Pancreas (tissue), 10 donors: ENCODE measurements around the gene R3HDM1. TPM values are rescaled to one million over a fixed set of nuclear protein-coding genes. Genes with fewer than 3 reads are reported as not detected.

Source experiments
- ATAC-seq, 4 donors: fragments of 200-7000 bp; cut with Tn5 transposase; one replicate each; pipeline versions ENCODE4 v1.8.0 to v1.9.1; 2020; ENCODE audit warnings: mild to moderate bottlenecking in 4 of 4, moderate library complexity in 4 of 4
- DNase-seq, 6 donors: peaks; one replicate each; pipeline ENCODE4 v3.0.0-alpha.2; 2020
- FAIRE-seq: peaks from 2 replicates; lab custom pipeline; 2012; peaks lifted over from hg19 to GRCh38; lab: Jason Lieb, UNC
- H3K27ac ChIP-seq, 4 donors: fragments of 200-600 bp; sonication (generic); 1 replicate in 3 of 4; 2 replicates in 1 of 4; pipeline versions ENCODE4 v1.5.0 to v1.8.0; 2020
- H3K27me3 ChIP-seq, 4 donors: fragments of 200-600 bp; one replicate each; pipeline ENCODE4 v1.8.0; 2021
- H3K36me3 ChIP-seq, 3 donors: fragments of 200-600 bp; sonication (generic) in 1 of 3; one replicate each; pipeline versions ENCODE4 v1.5.0 to v1.8.0; 2020 to 2021
- H3K4me1 ChIP-seq, 3 donors: fragments of 200-600 bp; one replicate each; pipeline ENCODE4 v1.8.0; 2021
- H3K4me3 ChIP-seq, 4 donors: fragments of 200-600 bp; sonication (generic) in 2 of 4; one replicate each; pipeline versions ENCODE4 v1.5.0 to v1.8.0; 2020 to 2021
- H3K9me3 ChIP-seq, 4 donors: fragments of 200-600 bp; one replicate each; pipeline ENCODE4 v1.8.0; 2021
- WGBS, 2 donors: extraction: QIAGEN DNeasy Blood & Tissue Kit; methylation state at CpG; one replicate each; pipeline ENCODE4 v1.1.7; 2013; 5-methylcytosine and 5-hydroxymethylcytosine counted together
- intact Hi-C, 3 donors: fragments of 100-400 bp; cut with DNase I; formaldehyde crosslinking; loops; one replicate each; pipeline versions ENCODE4 v1.11.1 to v1.14.2; 2022
- polyA plus RNA-seq, 2 donors: library from polyadenylated mRNA; stranded (reverse); fragments of 200-250 nt; gene quantifications; one replicate each; pipeline ENCODE4 v1.2.3, GENCODE V29; 2013
- total RNA-seq, 6 donors: library from RNA; stranded (reverse); fragmentation: NEBNext Ultra II Directional in 4 of 6; extraction: Animal tissue kit (Norgen Biotek cat#: 25700) in 4 of 6; gene quantifications; one replicate each; pipeline versions ENCODE4 v1.2.1 to v1.2.4, GENCODE V29; 2021 to 2023
- TF ChIP-seq, protein P1 (sequence below), 4 donors: fragments of 200-600 bp; sonication (generic) in 3 of 4; IDR thresholded peaks; one replicate each; pipeline versions ENCODE4 v1.5.0 to v1.8.0; 2021; ENCODE audit warnings: antibody characterized with exemption in 4 of 4
- donor health status: healthy with polysubstance abuse.
- donor health status: DM: no; HTN: no; CAD: no; lungs with moderate emphysema.
- donor health status: DM: no; HTN: no; CAD: no.
- donor health status: control.
- donor health status: control.
- donor health status: Bipolar disorder and iron deficiency.
- donor health status: DM: yes; HTN: yes; CAD: no.
- donor health status: DM: no; HTN: no; CAD: no.
- donor health status: DM: no; HTN: no; CAD: no.
- donor health status: DM: yes; HTN: yes; CAD: no.

R3HDM1 gene
- total and polyA plus RNA-seq, 8 donors, result 6.8 to 16.0 (median 10.9) TPM

- FAIRE-seq (no peak), ATAC-seq (no peak), DNase-seq (no peak)
- no peaks in the 10 kb centered on the region for H3K27me3 ChIP-seq
- H3K4me3 ChIP-seq, result no peak overlapping the region
- no peak overlapping the region for H3K27ac ChIP-seq
- 95 to 99% methylated on average over 3 of the region's 3 CpGs for WGBS, 2 donors
- H3K9me3 ChIP-seq, result no peaks in the 10 kb centered on the region
- intact Hi-C loops, result no loop called here
- H3K36me3 ChIP-seq, result no peaks in the 10 kb centered on the region
- TF ChIP-seq, protein P1, sequence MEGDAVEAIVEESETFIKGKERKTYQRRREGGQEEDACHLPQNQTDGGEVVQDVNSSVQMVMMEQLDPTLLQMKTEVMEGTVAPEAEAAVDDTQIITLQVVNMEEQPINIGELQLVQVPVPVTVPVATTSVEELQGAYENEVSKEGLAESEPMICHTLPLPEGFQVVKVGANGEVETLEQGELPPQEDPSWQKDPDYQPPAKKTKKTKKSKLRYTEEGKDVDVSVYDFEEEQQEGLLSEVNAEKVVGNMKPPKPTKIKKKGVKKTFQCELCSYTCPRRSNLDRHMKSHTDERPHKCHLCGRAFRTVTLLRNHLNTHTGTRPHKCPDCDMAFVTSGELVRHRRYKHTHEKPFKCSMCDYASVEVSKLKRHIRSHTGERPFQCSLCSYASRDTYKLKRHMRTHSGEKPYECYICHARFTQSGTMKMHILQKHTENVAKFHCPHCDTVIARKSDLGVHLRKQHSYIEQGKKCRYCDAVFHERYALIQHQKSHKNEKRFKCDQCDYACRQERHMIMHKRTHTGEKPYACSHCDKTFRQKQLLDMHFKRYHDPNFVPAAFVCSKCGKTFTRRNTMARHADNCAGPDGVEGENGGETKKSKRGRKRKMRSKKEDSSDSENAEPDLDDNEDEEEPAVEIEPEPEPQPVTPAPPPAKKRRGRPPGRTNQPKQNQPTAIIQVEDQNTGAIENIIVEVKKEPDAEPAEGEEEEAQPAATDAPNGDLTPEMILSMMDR (IDR thresholded peaks at IDR 0.05), result no peak
- H3K4me1 ChIP-seq, result no peaks in the 10 kb centered on the region
These were observed 50.0 kb downstream of the R3HDM1 start for GRCh38 chr2:135581282-135581681.

- no peak for ATAC-seq
- no peaks in the 10 kb centered on the region for H3K27me3 ChIP-seq
- TF ChIP-seq, protein P1 (IDR thresholded peaks at IDR 0.05), result no peak
- no peaks in the 10 kb centered on the region for H3K36me3 ChIP-seq
- H3K27ac ChIP-seq, result no peak overlapping the region
- FAIRE-seq, result no peak
- 65% methylated on average over 2 of the region's 2 CpGs for WGBS, 2 donors
- intact Hi-C loops, result no loop called here
- DNase-seq, result no peak
- no peaks in the 10 kb centered on the region for H3K9me3 ChIP-seq
- no peak overlapping the region for H3K4me3 ChIP-seq
- H3K4me1 ChIP-seq, result no peaks in the 10 kb centered on the region
These were observed 51.1 kb downstream of the R3HDM1 start for GRCh38 chr2:135582383-135582782.

DNA sequence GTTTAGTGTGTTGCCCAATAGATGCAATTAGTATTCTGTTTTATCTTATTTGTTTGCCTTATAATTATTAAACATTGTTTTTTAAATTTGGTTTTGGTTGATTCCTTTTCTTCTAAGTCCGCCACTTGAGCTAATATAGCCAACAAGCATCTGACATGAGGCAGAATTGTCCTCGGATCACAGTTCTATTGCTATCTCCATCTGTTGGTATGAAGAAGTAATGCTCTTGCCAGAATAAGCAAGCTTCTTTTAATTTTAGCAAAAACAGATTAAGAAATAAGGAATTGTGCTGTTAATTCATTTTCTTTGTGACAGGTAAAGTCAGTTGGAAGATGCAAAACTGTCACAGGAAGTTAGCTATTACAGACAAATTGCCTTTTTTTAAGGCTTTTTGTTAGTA, 54.3 kb downstream of the R3HDM1 start:
- Histone ChIP-seq H3K36me3 (no peaks in the 10 kb centered on the region), H3K27me3 (no peaks in the 10 kb centered on the region), H3K4me1 (no peaks in the 10 kb centered on the region), H3K27ac (no peak overlapping the region), H3K4me3 (no peak overlapping the region), H3K9me3 (no peaks in the 10 kb centered on the region)
- no peak for ATAC-seq
- no peak for FAIRE-seq
- WGBS, 2 donors, result 70 to 87% methylated on average over 2 of the region's 2 CpGs
- no peak for DNase-seq
- TF ChIP-seq, protein P1 (IDR thresholded peaks at IDR 0.05), result no peak
- intact Hi-C loops, result no loop called here

DNA sequence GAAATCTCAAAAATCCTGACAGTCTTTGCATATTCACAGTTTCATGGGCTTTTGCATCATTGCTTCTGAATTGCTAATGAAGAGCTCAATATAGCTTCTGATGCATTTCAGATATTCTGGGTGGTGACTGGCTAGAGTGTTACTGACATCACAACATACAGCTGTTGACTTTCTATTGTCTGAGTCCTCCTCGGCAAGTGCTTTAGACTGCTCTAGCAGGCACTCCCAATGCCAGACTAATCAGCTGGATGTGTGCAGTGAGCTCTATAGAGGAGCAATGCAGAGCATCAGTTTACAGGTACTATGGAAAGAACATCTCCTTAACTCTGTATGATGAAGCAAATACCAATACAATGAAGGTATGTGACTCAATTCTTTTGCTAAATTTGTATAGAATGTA, 54.9 kb downstream of the R3HDM1 start:
- WGBS, 2 donors, result 81 to 86% methylated on average over 1 of the region's 1 CpG
- Histone ChIP-seq H3K27ac (no peak overlapping the region), H3K4me1 (no peaks in the 10 kb centered on the region), H3K9me3 (no peaks in the 10 kb centered on the region), H3K36me3 (no peaks in the 10 kb centered on the region), H3K27me3 (no peaks in the 10 kb centered on the region), H3K4me3 (no peak overlapping the region)
- intact Hi-C loops, result no loop called here
- no peak for FAIRE-seq
- TF ChIP-seq, protein P1 (IDR thresholded peaks at IDR 0.05), result no peak
- DNase-seq, result no peak
- no peak for ATAC-seq

DNA sequence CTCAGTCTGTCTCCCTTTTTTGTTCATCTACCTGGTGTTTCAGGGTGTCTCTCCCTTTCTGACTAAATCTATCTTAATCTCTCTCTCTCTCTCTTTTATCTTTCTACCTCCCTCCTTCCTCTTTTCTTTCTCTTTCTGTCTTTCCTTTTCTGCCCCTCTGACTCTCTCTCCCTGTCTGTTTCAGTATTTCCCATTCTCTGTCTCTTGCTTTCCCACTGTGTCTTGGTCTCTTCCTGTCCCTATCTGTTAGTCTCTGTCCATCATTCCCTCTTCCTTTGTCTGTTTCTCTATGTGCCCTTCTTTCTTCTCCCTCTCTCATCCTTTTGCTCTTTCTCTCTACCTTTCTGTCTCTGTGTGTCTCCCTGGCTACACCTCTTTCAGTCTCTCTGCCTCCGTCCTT, 56.7 kb downstream of the R3HDM1 start:
- WGBS, 2 donors, result 87 to 95% methylated on average over 1 of the region's 1 CpG
- DNase-seq (no peak), FAIRE-seq (no peak)

More for the DNA sequence above, 56.7 kb downstream of the R3HDM1 start:
- Histone ChIP-seq H3K9me3 (no peaks in the 10 kb centered on the region), H3K27me3 (no peaks in the 10 kb centered on the region), H3K4me1 (no peaks in the 10 kb centered on the region), H3K4me3 (no peak overlapping the region), H3K36me3 (no peaks in the 10 kb centered on the region), H3K27ac (no peak overlapping the region)
- no peak for ATAC-seq
- TF ChIP-seq, protein P1 (IDR thresholded peaks at IDR 0.05), result no peak
- intact Hi-C loops, result no loop called here
